HG03571 (cell line): Measurements from ENCODE around the gene OR7G3.

Source experiments
- ATAC-seq: cut with Tn5 transposase; IDR thresholded peaks from one replicate; pipeline ENCODE4 v1.9.1; 2021; ENCODE audit not compliant: unreplicated experiment

Gene OR7G3

GRCh38 chr19:9126900-9127405 lies at the start of gene OR7G3:
OR7G3 (minus strand) TSS chr19:9126950; CDS start chr19:9126950, 0 bp downstream.
- no peak for ATAC-seq

GRCh38 chr19:9175326-9175725 lies 48.6 kb upstream of the OR7G3 start:
- ATAC-seq: no peak

GRCh38 chr19:9171393-9171991 lies 44.7 kb upstream of the OR7G3 start:
- no peak for ATAC-seq

DNA sequence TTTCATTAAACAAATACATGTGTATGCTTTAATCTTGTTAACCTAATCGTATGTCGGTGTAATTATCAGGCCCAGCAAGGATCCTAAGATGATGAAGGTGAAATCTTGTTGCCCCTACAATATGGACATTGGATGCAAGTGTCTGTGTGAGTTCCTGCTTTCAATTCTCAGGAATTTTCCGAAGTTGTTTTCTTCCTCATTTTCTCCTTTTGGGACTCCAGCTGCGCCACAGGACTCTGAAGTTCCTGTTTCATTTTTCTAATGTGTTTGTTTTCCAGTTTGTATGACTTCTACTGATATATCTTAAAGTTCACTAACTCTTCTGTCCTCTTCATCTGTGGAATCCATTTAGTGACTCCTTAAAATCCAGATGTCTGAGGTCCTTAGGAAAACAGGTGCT lies 40.1 kb upstream of the OR7G3 start:
- ATAC-seq: no peak

DNA sequence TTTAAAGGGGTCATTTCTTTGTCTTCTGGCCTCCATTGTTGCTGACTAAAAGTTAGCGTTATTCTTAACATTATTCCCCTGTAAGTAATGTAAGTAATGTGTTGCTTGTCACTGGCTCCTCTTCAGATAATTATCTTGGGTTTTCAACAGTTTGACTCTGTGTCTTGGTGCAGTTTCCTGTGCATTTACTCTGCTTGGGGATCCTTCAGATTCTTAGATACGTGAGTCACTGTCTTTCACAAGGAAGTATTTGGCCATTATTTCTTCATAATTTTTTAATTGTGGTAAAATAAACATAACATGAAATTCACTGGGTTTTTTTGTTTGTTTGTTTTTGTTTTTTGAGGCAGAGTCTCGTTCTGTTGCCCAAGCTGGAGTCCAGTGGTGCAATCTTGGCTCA lies 38.5 kb upstream of the OR7G3 start:
- no peak for ATAC-seq

- no peak for ATAC-seq
These were observed 34.7 kb upstream of the OR7G3 start for GRCh38 chr19:9161427-9161826.

DNA sequence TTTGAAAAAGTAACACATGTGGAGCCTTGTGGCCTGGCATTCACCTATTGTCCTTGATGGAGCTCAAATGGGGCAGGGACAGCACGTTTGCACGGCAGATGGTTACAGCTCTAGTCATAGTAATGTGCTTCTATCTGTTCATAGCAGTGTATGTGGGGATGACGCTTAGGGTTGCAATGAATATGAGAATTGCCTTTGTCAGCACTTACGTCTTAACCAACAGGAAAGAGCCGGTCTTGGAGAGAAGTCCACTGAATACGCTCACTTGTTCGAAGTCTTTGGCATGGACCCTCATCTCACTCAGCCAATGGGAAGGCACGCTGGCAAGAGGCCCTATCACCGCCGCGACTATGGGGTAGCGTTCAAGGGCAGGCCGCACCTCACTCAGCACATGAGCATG lies 33.1 kb upstream of the OR7G3 start:
- no peak for ATAC-seq

GRCh38 chr19:9156304-9156703 lies 29.6 kb upstream of the OR7G3 start:
- ATAC-seq: no peak

- no peak for ATAC-seq
These were observed 28.8 kb upstream of the OR7G3 start for GRCh38 chr19:9155591-9155990.

- no peak for ATAC-seq
These were observed 24.6 kb upstream of the OR7G3 start for GRCh38 chr19:9151367-9151766.

GRCh38 chr19:9150650-9151049 lies 23.9 kb upstream of the OR7G3 start:
- no peak for ATAC-seq

DNA sequence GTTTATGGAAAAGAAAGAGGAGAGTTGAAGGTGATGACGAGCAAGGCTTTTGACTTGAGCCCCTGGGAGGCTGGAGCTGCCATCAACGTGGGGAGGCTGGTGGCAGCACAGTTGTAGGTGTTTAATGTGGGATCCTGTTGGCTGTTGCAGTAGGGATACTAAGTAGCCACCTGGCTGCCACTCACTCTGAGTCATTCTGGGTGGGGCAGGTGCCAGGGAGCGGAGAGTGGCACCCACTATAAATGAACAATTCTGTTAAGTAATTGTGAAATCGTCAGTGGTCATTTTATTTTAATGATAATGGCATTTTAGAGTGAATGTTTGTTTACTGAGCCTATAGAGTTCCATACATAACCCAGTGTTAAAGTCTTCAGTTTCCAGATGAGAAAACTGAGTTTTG lies 23.2 kb upstream of the OR7G3 start:
- ATAC-seq: no peak

DNA sequence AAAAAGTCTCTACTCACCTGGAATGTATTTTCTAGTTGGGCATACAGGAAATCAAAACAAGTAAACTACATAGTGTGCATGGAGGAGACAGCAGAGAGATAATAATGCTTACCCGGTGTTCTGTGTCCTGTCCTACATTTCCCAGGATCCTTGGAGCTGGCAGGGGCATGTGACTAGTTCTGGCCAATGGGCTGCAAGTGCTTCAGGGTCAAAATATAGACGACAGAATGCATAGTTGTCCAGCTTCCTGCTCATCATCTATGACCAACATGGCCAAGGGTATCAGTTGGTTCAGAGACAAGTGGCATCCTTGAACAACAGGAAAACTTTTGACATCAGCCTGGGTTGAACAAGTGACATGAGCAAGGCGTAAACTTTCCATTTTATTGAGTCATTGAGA lies 21.9 kb upstream of the OR7G3 start:
- ATAC-seq: no peak

GRCh38 chr19:9146882-9147281 lies 20.1 kb upstream of the OR7G3 start:
- ATAC-seq: no peak

DNA sequence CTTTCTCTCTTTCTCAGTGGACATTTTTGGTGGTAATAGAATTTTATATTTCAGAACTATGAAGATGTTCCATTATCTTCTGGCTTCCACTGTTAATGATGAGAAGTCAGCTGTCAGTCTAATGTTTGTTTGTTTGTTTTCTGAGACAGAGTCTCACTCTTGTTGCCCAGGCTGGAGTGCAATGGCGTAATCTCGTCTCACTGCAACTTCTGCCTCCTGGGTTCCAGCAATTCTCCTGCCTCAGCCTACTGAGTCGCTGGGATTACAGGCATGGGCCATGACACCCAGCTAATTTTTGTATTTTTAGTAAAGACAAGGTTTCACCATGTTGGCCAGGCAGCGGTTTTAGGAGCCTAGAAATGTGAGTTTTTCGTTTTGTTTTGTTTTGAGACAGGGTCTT lies 18.2 kb upstream of the OR7G3 start:
- ATAC-seq: no peak

- peak; percentile 96 for ATAC-seq
These were observed 13.6 kb upstream of the OR7G3 start, which contains the start of gene ZNF317 for GRCh38 chr19:9140159-9140874. ZNF317 (plus strand) TSS chr19:9140397; CDS start chr19:9156017, 15,620 bp downstream.

GRCh38 chr19:9139609-9140158 lies 12.9 kb upstream of the OR7G3 start:
- ATAC-seq: peak; percentile 23

DNA sequence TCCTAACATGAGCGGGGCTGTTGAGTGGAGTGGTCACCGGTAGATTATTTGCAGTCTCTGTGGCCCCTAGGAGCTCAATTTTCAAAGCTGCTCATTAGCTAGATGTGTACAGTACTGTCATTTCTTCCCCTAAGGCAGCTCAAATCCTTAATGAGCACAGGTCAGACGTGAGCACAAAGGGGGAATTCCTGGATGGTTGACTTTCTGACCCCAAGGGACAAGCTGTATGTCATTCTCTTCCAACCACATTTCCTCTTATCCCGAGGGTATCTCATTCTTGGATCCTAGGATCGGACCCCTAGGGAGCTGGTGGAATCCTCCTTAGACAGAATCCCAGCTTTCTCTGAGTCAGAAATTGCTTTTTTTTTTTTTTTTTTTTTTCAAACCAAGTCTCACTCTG lies 5.7 kb upstream of the OR7G3 start:
- no peak for ATAC-seq

DNA sequence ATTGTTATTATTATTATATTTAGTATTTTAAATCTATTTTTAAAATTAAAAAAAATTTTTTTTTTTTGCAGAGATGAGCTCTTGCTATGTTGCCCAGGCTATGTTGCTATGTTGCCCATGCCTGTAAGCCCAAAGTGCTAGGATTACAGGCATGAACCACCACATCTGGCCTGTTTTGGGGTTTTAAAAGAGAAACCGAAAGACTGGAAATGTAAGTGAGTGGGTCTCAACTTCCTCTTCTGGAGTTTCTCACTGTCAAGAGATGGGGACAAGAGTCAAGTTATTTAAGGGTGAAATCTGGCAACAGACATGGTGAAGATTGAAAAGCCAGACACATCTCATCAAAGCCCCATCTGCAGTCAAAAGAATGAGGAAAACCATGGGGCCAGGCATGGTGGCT lies 4.2 kb upstream of the OR7G3 start:
- no peak for ATAC-seq

DNA sequence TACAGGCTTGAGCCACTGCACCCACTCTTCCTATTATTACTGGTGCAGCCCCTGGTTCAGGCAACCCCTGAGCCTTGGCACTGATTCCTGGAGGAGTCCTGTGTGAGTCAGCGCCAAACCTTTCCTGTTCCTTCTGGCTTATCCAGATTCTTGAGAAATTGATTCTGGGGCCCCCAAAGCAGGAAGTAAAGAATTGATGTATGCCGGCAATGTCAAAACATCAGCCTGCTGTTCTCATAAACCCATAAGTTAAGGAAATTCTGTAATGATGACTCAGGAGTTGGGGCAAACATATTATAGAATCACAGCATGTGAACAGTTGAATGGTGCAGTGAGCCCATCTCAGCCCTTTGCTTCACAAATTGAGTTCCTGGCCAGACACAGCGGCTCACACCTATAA lies 1.4 kb upstream of the OR7G3 start:
- no peak for ATAC-seq

- ATAC-seq: no peak
These were observed 10.2 kb downstream of the OR7G3 start for GRCh38 chr19:9116547-9116946.

DNA sequence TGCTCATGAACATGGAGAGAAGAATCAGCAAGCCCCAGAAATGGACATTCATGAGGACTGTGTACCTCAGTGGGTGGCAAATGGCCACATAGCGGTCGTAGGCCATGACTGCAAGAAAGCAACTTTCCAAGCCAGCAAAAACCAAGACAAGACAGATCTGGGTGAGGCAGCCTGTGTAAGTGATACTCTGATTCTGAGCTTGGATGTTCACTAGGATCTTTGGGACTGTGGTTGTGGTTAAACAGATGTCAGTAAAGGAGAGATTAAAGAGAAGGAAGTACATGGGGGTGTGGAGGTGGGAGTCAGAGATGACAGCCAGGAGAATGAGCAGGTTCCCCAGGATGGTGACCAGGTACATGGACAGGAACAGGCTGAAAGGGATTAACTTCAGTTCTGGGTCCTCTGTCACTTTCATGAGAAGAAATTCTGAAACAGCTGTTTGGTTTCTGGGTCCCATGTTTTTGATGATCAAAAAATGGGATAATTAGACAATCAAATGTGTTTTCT lies 11.4 kb downstream of the OR7G3 start, which contains the start of gene OR7G1:
Gene OR7G1 (minus strand): TSS at position 457 of the 507 bp plus-strand sequence. CDS start 0 bp downstream, at position 457.
- ATAC-seq: no peak
